Peyer's patch (tissue), 4 donors: ENCODE measurements around the gene KCNS3. TPM values are rescaled to one million over a fixed set of nuclear protein-coding genes. Genes with fewer than 3 reads are reported as not detected.

Experiments
- DNase-seq, 3 donors: peaks; one replicate each; pipeline ENCODE4 v3.0.0-alpha.2; 2017 to 2019
- H3K27ac ChIP-seq, 4 donors: fragments of 200-600 bp; sonication (generic); one replicate each; pipeline ENCODE4 v1.5.1; 2016 to 2019
- H3K27me3 ChIP-seq, 2 donors: fragments of 200-600 bp; sonication (generic); one replicate each; pipeline ENCODE4 v1.5.1; 2019
- H3K36me3 ChIP-seq, 3 donors: fragments of 200-600 bp; sonication (generic); one replicate each; pipeline ENCODE4 v1.5.1; 2016 to 2019
- H3K4me1 ChIP-seq, 4 donors: fragments of 200-600 bp; sonication (generic); one replicate each; pipeline ENCODE4 v1.5.1; 2016 to 2019
- H3K4me3 ChIP-seq, 4 donors: fragments of 200-600 bp; sonication (generic); 1 replicate in 3 of 4; 2 replicates in 1 of 4; pipeline ENCODE4 v1.5.1; 2016 to 2019; ENCODE audit warnings: mild to moderate bottlenecking in 1 of 4
- H3K9me3 ChIP-seq, 4 donors: fragments of 200-600 bp; sonication (generic); one replicate each; pipeline ENCODE4 v1.5.1; 2016 to 2019; ENCODE audit warnings: mild to moderate bottlenecking in 1 of 4
- CTCF ChIP-seq, 6 experiments: fragments of 450-650 bp in 4 of 6; fragments of 200-600 bp in 2 of 6; sonication (generic) in 1 of 6; IDR thresholded peaks; one replicate each; pipeline ENCODE4 v1.5.1; 2017 to 2019; ENCODE audit warnings: antibody characterized with exemption in 6 of 6, mild to moderate bottlenecking in 3 of 6, moderate library complexity in 1 of 6
- POLR2A ChIP-seq, 2 donors: fragments of 450-650 bp; IDR thresholded peaks; one replicate each; pipeline ENCODE4 v1.5.1; 2017; ENCODE audit warnings: antibody characterized with exemption in 2 of 2, mild to moderate bottlenecking in 2 of 2, moderate library complexity in 2 of 2
- total RNA-seq, 4 donors: library from RNA; depleted of rRNA; stranded (reverse); fragments of >200 nt; gene quantifications; one replicate each; pipeline ENCODE4 v1.1.0, GENCODE V29; 2016

KCNS3 gene
- total RNA-seq, 4 donors from 2014 or later: 1.6 to 76.7 (median 12.7) TPM

- Histone ChIP-seq H3K27ac (no peak overlapping the region), H3K9me3 (peaks cover 0 to 5% (median 0%) of the 10 kb centered on the region in 4 donors), H3K27me3 (no peaks in the 10 kb centered on the region), H3K4me1 (no peaks in the 10 kb centered on the region), H3K36me3 (no peaks in the 10 kb centered on the region), H3K4me3 (no peak overlapping the region)
- no peak for DNase-seq
- TF ChIP-seq CTCF (IDR thresholded peaks at IDR 0.05): no peak
- TF ChIP-seq POLR2A (IDR thresholded peaks at IDR 0.05): no peak
These were observed 15.5 kb downstream of the KCNS3 start for GRCh38 chr2:17894005-17894404.

GRCh38 chr2:17894556-17894955, 16.1 kb downstream of the KCNS3 start:
- Histone ChIP-seq H3K9me3 (peaks cover 0 to 5% (median 0%) of the 10 kb centered on the region in 4 donors), H3K27me3 (no peaks in the 10 kb centered on the region), H3K4me3 (no peak overlapping the region), H3K36me3 (no peaks in the 10 kb centered on the region), H3K27ac (no peak overlapping the region), H3K4me1 (no peaks in the 10 kb centered on the region)
- DNase-seq: no peak
- TF ChIP-seq POLR2A (IDR thresholded peaks at IDR 0.05): no peak
- TF ChIP-seq CTCF (IDR thresholded peaks at IDR 0.05): no peak

GRCh38 chr2:17899871-17900270, 21.4 kb downstream of the KCNS3 start:
- DNase-seq: no peak
- no peak overlapping the region for H3K4me3 ChIP-seq
- no peaks in the 10 kb centered on the region for H3K36me3 ChIP-seq
- H3K4me1 ChIP-seq: no peaks in the 10 kb centered on the region
- TF ChIP-seq POLR2A (IDR thresholded peaks at IDR 0.05) (no peak), CTCF (IDR thresholded peaks at IDR 0.05) (no peak)
- no peaks in the 10 kb centered on the region for H3K27me3 ChIP-seq
- no peak overlapping the region for H3K27ac ChIP-seq
- H3K9me3 ChIP-seq: no peaks in the 10 kb centered on the region

- H3K4me1 ChIP-seq: no peaks in the 10 kb centered on the region
- no peak overlapping the region for H3K27ac ChIP-seq
- no peaks in the 10 kb centered on the region for H3K36me3 ChIP-seq
- DNase-seq: no peak
- H3K4me3 ChIP-seq: no peak overlapping the region
- no peaks in the 10 kb centered on the region for H3K9me3 ChIP-seq
- TF ChIP-seq CTCF (IDR thresholded peaks at IDR 0.05) (no peak), POLR2A (IDR thresholded peaks at IDR 0.05) (no peak)
- H3K27me3 ChIP-seq: no peaks in the 10 kb centered on the region
These were observed 22.8 kb downstream of the KCNS3 start for GRCh38 chr2:17901246-17901645.

- TF ChIP-seq CTCF (IDR thresholded peaks at IDR 0.05) (no peak), POLR2A (IDR thresholded peaks at IDR 0.05) (no peak)
- Histone ChIP-seq H3K4me3 (no peak overlapping the region), H3K27me3 (no peaks in the 10 kb centered on the region), H3K27ac (no peak overlapping the region), H3K36me3 (no peaks in the 10 kb centered on the region), H3K9me3 (no peaks in the 10 kb centered on the region), H3K4me1 (no peaks in the 10 kb centered on the region)
- DNase-seq: no peak
These were observed 32.5 kb downstream of the KCNS3 start for GRCh38 chr2:17910980-17911379.
